GM21737 (cell line): ENCODE data around the gene MYO10.
"Not testable (repeated sequence)": the region's sequence is repeated elsewhere in the genome, so short reads cannot be mapped to it uniquely, and the experiment has no call there.

Experiments used
- ATAC-seq: cut with Tn5 transposase; IDR thresholded peaks from one replicate; pipeline ENCODE4 v1.9.1; 2021; ENCODE audit warnings: mild to moderate bottlenecking, moderate library complexity; ENCODE audit not compliant: unreplicated experiment

Gene MYO10

DNA sequence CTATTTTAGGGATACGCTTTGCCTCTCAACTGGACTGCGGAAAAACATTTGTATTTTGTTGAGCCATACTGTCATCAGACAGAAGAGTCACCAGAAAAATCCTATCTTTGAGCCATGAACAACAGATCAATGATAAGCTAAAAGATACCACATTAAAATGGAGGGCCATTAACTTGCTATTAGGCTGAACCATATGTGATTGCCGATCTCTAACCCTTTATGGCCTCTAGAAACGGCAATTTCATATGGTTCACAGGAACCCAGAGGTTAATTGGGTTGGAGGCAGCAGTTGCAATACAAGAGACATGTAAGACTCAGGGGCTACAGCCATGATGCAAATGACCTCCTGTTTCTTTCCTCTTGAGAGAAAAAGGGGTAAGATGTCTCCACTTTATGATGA lies 69.8 kb downstream of the MYO10 start:
- ATAC-seq, result no peak

DNA sequence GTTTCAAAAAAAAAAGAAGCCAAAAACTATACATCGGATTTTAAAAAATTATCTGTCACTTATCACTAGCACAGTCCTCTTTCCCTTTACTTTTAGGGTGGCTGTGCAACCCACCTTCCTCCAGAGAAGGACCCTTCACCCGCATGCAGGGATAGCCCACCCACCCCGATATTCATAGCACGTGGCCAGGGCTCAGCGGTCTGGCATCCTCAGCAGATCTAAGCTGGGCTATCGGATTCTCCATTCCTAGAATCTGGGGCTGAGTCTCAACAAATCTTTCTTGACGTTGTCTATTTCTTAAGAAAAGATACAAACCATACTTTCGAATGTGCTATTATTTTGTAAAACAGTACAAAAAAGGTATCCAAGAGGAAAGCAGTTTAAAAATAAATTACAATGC lies 70.9 kb downstream of the MYO10 start:
- no peak for ATAC-seq

DNA sequence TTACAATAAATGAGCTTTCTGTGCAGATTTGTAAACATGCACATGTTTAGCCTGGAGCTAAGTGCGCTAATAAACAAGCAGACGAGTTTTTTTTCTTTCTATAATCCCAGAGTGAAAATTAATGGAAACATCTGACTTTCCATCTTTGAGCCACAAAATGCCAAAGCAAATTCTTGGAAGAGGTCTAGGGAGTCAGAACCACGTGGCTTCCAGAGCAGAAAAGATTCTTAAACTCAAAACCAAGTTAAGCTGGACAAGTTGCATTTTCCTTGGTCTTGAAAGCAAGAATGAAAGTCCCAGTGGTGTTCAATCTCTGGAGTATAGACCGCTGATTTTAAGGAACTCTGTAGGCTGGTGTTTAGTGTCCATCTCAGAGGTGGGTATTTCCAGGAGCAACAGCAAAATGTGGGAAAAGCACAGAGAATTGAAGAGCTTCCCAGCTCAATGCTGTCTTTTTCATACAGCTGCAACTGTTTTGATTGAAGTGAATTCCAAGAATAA lies 71.4 kb downstream of the MYO10 start:
- ATAC-seq, result no peak

GRCh38 chr5:16863469-16863946 lies 72.6 kb downstream of the MYO10 start:
- no peak for ATAC-seq

GRCh38 chr5:16862777-16863176 lies 73.3 kb downstream of the MYO10 start:
- ATAC-seq, result no peak

GRCh38 chr5:16859346-16859745 lies 76.7 kb downstream of the MYO10 start:
- no peak for ATAC-seq

DNA sequence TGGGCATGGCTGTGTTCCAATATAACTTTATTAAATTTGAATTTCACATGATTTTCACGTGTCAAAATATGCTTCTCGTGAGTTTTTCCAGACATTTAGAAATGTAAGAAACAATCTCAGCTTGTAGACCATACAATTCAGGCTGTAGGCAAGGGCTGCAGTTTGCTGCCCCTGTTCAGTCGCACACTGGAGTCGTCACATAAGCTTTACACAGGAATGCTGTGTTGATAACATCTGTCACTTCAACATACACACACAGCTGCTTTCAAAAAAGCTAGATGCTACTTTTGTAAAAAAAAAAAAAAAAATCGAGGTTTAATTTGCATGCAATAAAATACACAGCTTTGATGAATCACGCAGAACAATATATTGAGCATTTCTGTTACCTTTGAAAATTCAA lies 77.9 kb downstream of the MYO10 start:
- ATAC-seq, result no peak

DNA sequence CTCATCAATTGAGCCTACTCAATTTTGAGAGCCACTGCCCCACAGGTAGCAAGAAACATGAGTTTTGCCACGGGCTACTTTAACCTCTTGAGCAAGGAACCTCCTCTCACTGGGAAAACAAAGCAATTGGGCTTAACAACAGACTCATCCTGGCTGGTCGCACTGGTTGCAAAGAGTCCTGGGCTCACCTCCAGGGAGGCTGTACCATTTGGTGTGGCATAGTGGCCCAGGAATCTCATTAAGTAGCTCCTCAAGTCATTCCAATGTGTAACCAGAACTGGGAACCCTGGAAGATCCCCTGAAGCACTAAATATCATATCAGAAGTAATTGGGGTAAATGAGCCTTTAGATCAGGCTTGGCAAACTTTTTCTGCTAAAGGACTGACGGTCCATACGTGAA lies 78.5 kb downstream of the MYO10 start:
- no peak for ATAC-seq

DNA sequence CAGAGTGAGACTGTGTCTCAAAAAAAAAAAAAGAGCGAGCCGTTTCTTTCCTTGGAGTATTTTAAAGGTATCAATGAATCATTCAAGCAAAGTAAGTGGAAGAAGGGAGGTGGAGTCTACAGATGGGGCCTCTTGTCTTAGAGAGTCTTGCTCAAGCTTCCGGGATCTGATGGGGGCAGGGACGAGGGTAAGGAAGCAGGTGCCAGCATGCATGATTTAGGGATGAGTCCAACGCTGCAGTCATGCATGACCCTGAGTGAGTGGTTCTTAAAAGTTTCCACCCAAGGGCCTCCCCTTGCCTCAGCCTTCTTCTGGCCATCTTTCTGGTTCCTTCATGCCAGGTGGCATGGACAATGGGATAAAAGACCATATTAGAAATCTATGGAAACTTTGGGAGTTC lies 79.6 kb downstream of the MYO10 start:
- no peak for ATAC-seq

- no peak for ATAC-seq
Measured at GRCh38 chr5:16855898-16856297, 80.2 kb downstream of the MYO10 start.

- no peak for ATAC-seq
Measured at GRCh38 chr5:16855485-16855884, 80.6 kb downstream of the MYO10 start.

GRCh38 chr5:16854351-16854750 lies 81.7 kb downstream of the MYO10 start:
- ATAC-seq, result no peak

- no peak for ATAC-seq
Measured at GRCh38 chr5:16853518-16853917, 82.6 kb downstream of the MYO10 start.

DNA sequence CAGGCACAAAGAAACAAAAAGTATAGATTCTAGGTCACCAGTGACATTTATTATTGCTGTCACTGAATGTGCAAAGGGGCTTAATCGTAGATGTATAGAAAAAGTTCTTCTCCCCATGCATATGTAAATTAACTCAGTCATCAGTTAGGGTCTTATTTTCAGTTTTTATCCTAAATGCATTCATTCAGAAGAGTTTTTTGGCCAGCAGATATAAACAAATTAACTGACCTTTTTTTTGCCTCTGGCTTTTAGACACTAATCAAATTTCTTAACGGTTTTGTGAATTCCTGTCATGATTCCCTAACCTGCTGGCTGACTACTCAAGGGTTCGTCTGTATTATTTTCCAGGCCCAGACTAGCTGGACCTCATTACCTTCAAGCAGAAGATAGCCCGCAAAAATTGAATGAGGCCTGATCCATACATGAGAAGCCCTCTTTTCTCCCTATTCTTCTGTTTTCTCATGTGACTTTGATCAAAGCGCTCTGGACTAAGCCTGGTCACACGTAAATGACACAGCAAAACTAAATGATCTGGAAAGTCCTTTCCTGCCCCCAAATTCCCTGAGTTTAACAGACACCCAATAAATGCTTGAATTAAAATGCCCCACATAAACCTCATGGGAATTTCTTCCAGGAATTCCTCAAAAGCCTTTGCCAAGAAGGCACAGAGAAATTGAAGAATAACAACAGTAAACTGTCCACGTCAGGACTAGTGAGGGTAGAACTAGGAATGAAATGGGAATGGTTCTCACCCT lies 83.7 kb downstream of the MYO10 start:
- no peak for ATAC-seq

- no peak for ATAC-seq
Measured at GRCh38 chr5:16849775-16850174, 86.3 kb downstream of the MYO10 start.

GRCh38 chr5:16849181-16849580 lies 86.9 kb downstream of the MYO10 start:
- no peak for ATAC-seq

DNA sequence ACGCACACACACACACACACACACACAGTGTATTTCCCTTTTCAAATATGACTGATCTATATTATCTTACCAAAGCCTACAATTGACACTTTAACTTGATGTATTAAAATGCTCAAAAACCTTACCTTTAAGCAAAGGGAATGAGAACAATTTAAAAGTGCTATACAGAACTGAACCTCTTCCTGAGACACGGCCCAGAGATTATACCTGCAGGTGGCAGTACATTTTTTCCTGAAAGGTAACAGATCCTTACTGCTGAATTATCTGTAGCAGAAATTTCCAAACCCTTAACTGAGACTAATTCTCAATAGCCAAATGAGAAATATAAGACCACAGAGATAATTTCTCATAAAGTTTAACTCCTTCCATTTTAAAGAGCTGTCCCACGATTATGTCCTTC lies 91.1 kb downstream of the MYO10 start:
- no peak for ATAC-seq

DNA sequence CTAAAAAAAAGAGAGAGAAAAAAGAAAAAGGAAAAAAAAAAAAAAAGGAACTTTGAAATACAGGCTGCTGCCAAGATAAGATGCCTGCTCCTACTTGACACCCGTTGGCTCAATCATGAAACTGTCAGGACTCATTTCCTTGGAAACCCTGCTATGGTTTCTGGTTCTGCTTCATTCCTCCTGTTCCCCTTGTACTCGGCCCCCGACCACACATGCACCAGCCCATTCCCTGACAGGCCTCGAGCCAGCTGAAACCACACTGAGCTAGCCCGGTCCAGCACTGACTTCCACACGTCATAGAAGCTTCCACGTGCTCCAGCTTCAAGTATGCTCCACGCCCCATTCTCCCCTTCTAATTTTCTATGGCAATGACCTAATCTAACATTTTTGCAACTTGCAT lies 93.2 kb downstream of the MYO10 start:
- ATAC-seq, result no peak

- no peak for ATAC-seq
Measured at GRCh38 chr5:16841416-16841815, 94.7 kb downstream of the MYO10 start.

- ATAC-seq, result no peak
Measured at GRCh38 chr5:16837305-16837704, 98.8 kb downstream of the MYO10 start.

DNA sequence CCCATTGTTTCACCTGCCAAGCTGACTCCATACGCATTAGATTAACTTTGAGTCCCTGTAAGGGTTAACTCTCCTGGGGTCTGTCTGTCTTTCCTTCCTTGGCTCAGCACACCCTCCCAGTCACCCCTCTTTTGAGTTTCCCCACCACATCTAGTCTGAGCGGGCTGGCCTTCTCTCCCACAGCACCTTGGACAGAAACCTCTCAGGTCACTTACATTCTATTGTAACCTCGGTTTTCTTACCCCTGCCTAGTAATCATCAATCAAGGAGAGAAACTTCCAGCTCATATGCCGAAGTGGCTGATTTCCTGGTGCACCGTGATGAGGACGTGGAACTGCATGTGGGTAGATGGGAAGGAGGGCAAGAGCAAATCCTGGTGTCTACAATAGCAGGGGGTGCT lies 102.1 kb downstream of the MYO10 start:
- no peak for ATAC-seq

- ATAC-seq, result not testable (repeated sequence)
Measured at GRCh38 chr5:16831326-16831725, 104.8 kb downstream of the MYO10 start.

- ATAC-seq, result no peak
Measured at GRCh38 chr5:16827755-16828154, 108.3 kb downstream of the MYO10 start.
